ENCODE results near the gene RC3H2. TPM values are rescaled to one million over a fixed set of nuclear protein-coding genes. Genes with fewer than 3 reads are reported as not detected.

Gene RC3H2
- total and polyA plus RNA-seq, 2 of the 13 experiments (the other 11 are each of a cell fraction or from before 2014, with no cell fraction given) = 21.0 to 36.4 TPM

DNA sequence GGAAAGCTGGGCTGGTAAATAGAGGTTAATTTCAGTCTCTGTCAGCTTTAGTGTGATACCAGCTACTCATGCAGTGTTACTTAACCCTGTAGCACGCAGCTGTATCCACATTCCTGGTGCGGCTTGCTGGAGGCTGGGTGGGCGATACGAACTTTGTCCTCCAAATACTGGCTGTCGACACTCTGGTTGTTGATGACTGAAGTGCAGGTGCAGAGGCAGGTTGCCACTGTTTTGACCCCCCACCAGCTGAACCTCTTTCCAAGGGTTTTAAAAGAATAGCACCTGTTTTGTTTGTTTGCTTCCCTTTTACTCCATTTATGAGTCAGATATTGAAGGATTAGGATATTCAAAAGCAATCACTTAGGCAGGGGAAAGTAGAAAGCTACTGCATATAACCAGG is 31.3 kb upstream of the RC3H2 start (continued):
- TF ChIP-seq, protein P1, sequence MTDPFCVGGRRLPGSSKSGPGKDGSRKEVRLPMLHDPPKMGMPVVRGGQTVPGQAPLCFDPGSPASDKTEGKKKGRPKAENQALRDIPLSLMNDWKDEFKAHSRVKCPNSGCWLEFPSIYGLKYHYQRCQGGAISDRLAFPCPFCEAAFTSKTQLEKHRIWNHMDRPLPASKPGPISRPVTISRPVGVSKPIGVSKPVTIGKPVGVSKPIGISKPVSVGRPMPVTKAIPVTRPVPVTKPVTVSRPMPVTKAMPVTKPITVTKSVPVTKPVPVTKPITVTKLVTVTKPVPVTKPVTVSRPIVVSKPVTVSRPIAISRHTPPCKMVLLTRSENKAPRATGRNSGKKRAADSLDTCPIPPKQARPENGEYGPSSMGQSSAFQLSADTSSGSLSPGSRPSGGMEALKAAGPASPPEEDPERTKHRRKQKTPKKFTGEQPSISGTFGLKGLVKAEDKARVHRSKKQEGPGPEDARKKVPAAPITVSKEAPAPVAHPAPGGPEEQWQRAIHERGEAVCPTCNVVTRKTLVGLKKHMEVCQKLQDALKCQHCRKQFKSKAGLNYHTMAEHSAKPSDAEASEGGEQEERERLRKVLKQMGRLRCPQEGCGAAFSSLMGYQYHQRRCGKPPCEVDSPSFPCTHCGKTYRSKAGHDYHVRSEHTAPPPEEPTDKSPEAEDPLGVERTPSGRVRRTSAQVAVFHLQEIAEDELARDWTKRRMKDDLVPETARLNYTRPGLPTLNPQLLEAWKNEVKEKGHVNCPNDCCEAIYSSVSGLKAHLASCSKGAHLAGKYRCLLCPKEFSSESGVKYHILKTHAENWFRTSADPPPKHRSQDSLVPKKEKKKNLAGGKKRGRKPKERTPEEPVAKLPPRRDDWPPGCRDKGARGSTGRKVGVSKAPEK (CRISPR knock-in tag; IDR thresholded peaks at IDR 0.05; ENCODE audit: borderline replicate concordance) = no peak
- TF ChIP-seq TAF1 (CRISPR knock-in tag; IDR thresholded peaks at IDR 0.05) (no peak), RARA (CRISPR knock-in tag; IDR thresholded peaks at IDR 0.05) (peak; percentile 78), PPARG (CRISPR knock-in tag; conservative IDR thresholded peaks at IDR 0.05) (peak; percentile 76), HMG20B (CRISPR knock-in tag; conservative IDR thresholded peaks at IDR 0.05) (no peak), RXRA (CRISPR knock-in tag; IDR thresholded peaks at IDR 0.05) (peak; percentile 71), KLF16 (CRISPR knock-in tag; IDR thresholded peaks at IDR 0.05) (no peak), SETDB1 (CRISPR knock-in tag; IDR thresholded peaks at IDR 0.05; ENCODE audit: borderline replicate concordance) (no peak), NR2C2 (CRISPR knock-in tag; IDR thresholded peaks at IDR 0.05; ENCODE audit: borderline replicate concordance) (peak; percentile 64; the same call in 1 of the 2 replicates), KMT2B (CRISPR knock-in tag; IDR thresholded peaks at IDR 0.05) (peak; percentile 53; the same call in 1 of the 2 replicates), MTF2 (CRISPR knock-in tag; IDR thresholded peaks at IDR 0.05; ENCODE audit: borderline replicate concordance) (no peak), SP1 (IDR thresholded peaks at IDR 0.05) (no peak), SP1 (CRISPR knock-in tag; IDR thresholded peaks at IDR 0.05) (no peak; the same call in 1 of the 2 replicates), ZNF326 (CRISPR knock-in tag; IDR thresholded peaks at IDR 0.05; ENCODE audit: borderline replicate concordance) (no peak), SMAD3 (CRISPR knock-in tag; IDR thresholded peaks at IDR 0.05) (0 out of 2 replicates have a peak, but pooled peaks have one; percentile 36), JUNB (CRISPR knock-in tag; IDR thresholded peaks at IDR 0.05; ENCODE audit: borderline replicate concordance) (no peak), ZNF20 (CRISPR knock-in tag; IDR thresholded peaks at IDR 0.05) (no peak), GATAD1 (CRISPR knock-in tag; IDR thresholded peaks at IDR 0.05) (peak; percentile 56; the same call in 1 of the 2 replicates), HHEX (CRISPR knock-in tag; IDR thresholded peaks at IDR 0.05) (0 out of 2 replicates have a peak, but pooled peaks have one; percentile 14), REPIN1 (CRISPR knock-in tag; IDR thresholded peaks at IDR 0.05; ENCODE audit: borderline replicate concordance, low read depth) (peak; percentile 55; the same call in 1 of the 2 replicates)
- TF ChIP-seq, protein P2, sequence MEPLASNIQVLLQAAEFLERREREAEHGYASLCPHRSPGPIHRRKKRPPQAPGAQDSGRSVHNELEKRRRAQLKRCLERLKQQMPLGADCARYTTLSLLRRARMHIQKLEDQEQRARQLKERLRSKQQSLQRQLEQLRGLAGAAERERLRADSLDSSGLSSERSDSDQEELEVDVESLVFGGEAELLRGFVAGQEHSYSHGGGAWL (CRISPR knock-in tag; IDR thresholded peaks at IDR 0.05) = no peak
- TF ChIP-seq, protein P3, sequence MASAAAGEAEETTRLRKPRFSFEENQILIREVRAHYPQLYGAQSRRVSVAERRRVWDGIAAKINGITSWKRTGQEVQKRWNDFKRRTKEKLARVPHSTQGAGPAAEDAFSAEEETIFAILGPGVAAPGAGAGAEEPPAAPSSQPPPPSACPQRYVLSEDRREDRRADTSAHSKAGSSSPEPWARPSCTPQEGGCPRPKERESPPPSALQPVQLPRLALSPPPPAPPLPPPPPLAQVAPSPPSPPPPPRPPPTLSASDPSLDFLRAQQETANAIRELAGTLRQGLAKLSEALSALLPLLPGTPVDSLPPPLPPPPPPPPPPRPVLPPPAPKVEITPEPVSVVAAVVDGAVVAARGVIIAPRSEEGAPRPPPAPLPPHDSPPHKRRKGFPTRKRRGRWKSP (CRISPR knock-in tag; IDR thresholded peaks at IDR 0.05) = no peak
- TF ChIP-seq, protein P4, sequence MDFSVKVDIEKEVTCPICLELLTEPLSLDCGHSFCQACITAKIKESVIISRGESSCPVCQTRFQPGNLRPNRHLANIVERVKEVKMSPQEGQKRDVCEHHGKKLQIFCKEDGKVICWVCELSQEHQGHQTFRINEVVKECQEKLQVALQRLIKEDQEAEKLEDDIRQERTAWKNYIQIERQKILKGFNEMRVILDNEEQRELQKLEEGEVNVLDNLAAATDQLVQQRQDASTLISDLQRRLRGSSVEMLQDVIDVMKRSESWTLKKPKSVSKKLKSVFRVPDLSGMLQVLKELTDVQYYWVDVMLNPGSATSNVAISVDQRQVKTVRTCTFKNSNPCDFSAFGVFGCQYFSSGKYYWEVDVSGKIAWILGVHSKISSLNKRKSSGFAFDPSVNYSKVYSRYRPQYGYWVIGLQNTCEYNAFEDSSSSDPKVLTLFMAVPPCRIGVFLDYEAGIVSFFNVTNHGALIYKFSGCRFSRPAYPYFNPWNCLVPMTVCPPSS (IDR thresholded peaks at IDR 0.05) = no peak
- TF ChIP-seq, protein P5, sequence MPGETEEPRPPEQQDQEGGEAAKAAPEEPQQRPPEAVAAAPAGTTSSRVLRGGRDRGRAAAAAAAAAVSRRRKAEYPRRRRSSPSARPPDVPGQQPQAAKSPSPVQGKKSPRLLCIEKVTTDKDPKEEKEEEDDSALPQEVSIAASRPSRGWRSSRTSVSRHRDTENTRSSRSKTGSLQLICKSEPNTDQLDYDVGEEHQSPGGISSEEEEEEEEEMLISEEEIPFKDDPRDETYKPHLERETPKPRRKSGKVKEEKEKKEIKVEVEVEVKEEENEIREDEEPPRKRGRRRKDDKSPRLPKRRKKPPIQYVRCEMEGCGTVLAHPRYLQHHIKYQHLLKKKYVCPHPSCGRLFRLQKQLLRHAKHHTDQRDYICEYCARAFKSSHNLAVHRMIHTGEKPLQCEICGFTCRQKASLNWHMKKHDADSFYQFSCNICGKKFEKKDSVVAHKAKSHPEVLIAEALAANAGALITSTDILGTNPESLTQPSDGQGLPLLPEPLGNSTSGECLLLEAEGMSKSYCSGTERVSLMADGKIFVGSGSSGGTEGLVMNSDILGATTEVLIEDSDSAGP (CRISPR knock-in tag; IDR thresholded peaks at IDR 0.05; ENCODE audit: borderline replicate concordance) = no peak
